Activated naive CD8-positive, alpha-beta T cell treated with anti-CD3 and anti-CD28 coated beads for 36 hours (primary cell): ENCODE results near the gene AUTS2. TPM values are rescaled to one million over a fixed set of nuclear protein-coding genes. Genes with fewer than 3 reads are reported as not detected.

Source experiments
- DNase-seq: peaks from one replicate; pipeline ENCODE4 v3.0.0; 2021
- H3K27ac Mint-ChIP-seq: one replicate; pipeline ENCODE4 v1.8.0; 2022; ENCODE audit warnings: mild to moderate bottlenecking, moderate library complexity, mixed read lengths
- H3K27me3 Mint-ChIP-seq: one replicate; pipeline ENCODE4 v1.8.0; 2022; ENCODE audit warnings: mild to moderate bottlenecking, mixed read lengths
- H3K36me3 Mint-ChIP-seq: one replicate; pipeline ENCODE4 v1.8.0; 2021; ENCODE audit warnings: mild to moderate bottlenecking, mixed read lengths
- H3K4me1 Mint-ChIP-seq: one replicate; pipeline ENCODE4 v1.8.0; 2021; ENCODE audit warnings: mixed read lengths
- H3K4me3 Mint-ChIP-seq: one replicate; pipeline ENCODE4 v1.8.0; 2022; ENCODE audit warnings: mild to moderate bottlenecking, moderate library complexity, mixed read lengths
- H3K9me3 Mint-ChIP-seq: one replicate; pipeline ENCODE4 v1.8.0; 2022; ENCODE audit warnings: mixed read lengths
- total RNA-seq, 2 experiments: library from RNA; stranded (reverse); gene quantifications; one replicate each; pipeline ENCODE4 v1.2.3, GENCODE V29; 2021

Gene AUTS2
- total RNA-seq, 2 experiments from 2014 or later = 0.58 to 0.78 TPM

GRCh38 chr7:69919426-69920111 lies 321.3 kb downstream of the AUTS2 start:
- H3K27ac Mint-ChIP-seq = no peak overlapping the region
- no peak for DNase-seq
- no peaks in the 10 kb centered on the region for H3K4me1 Mint-ChIP-seq
- H3K9me3 Mint-ChIP-seq = no peaks in the 10 kb centered on the region
- no peaks in the 10 kb centered on the region for H3K36me3 Mint-ChIP-seq
- no peaks in the 10 kb centered on the region for H3K27me3 Mint-ChIP-seq
- H3K4me3 Mint-ChIP-seq = no peak overlapping the region

- H3K36me3 Mint-ChIP-seq = no peaks in the 10 kb centered on the region
- H3K9me3 Mint-ChIP-seq = no peaks in the 10 kb centered on the region
- no peak overlapping the region for H3K27ac Mint-ChIP-seq
- no peaks in the 10 kb centered on the region for H3K27me3 Mint-ChIP-seq
- no peaks in the 10 kb centered on the region for H3K4me1 Mint-ChIP-seq
- DNase-seq = no peak
- H3K4me3 Mint-ChIP-seq = no peak overlapping the region
Observed at GRCh38 chr7:69920797-69921196, 322.5 kb downstream of the AUTS2 start.

DNA sequence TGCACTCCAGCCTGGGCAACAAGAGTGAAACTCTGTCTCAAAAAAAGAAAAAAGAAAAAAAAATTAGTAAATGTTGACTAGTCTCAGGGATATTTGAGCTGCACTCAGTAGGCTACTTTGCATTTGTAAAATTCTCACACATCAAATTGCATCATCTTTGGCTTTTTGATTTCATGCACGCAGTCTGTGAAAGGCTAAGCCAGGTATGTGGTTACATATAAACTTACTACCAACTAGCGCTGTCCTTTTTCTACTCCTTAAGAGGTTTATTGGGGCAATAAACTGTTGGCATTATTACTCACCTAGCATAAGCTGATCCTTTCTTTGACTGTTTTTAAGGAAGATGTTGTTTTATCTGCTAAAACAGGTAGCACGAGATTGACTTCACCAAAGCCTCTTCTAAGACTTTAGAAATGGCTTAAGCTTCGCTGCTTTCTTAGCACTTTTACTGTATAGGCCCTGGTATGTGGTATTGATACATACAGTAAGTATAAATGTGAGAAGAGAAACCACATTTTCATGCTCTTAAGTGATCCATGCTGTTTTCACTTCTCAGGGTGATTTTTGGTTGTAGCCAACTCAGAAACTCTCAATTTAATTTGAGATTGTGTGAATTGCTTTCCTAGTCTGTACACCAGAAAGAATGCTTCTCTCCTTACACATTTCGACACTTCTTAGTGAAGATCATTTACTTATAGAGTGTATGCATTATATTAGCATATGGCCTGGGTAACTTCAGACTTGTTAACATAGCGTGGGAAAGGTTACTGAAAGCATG lies 323.9 kb downstream of the AUTS2 start:
- H3K4me3 Mint-ChIP-seq = no peak overlapping the region
- no peak overlapping the region for H3K27ac Mint-ChIP-seq
- H3K4me1 Mint-ChIP-seq = no peaks in the 10 kb centered on the region
- H3K36me3 Mint-ChIP-seq = no peaks in the 10 kb centered on the region
- H3K27me3 Mint-ChIP-seq = no peaks in the 10 kb centered on the region
- DNase-seq = no peak
- H3K9me3 Mint-ChIP-seq = no peaks in the 10 kb centered on the region

DNA sequence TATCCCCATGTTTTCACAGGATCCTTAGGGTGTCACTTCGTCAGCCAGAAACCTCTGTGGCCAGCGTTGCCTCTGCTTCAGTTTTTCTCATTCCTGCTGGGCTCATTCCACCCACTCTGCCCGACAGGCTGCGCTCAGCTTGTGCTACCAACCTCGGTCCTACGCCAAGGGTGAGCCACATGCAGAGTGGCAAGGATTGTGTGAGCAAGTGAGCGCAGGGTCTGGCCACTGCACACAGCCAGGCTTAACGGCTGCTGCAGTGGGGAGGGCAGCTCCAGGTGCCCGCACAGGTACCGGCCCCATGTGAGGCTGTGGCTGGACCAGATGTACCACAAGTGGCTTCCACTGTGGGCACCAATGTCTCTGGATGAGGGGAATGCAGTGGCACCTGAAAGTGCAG lies 329.2 kb downstream of the AUTS2 start:
- no peak overlapping the region for H3K4me3 Mint-ChIP-seq
- no peak for DNase-seq
- H3K27ac Mint-ChIP-seq = no peak overlapping the region
- H3K36me3 Mint-ChIP-seq = no peaks in the 10 kb centered on the region
- H3K4me1 Mint-ChIP-seq = no peaks in the 10 kb centered on the region
- no peaks in the 10 kb centered on the region for H3K27me3 Mint-ChIP-seq
- no peaks in the 10 kb centered on the region for H3K9me3 Mint-ChIP-seq

- no peaks in the 10 kb centered on the region for H3K9me3 Mint-ChIP-seq
- H3K36me3 Mint-ChIP-seq = no peaks in the 10 kb centered on the region
- no peak for DNase-seq
- no peak overlapping the region for H3K27ac Mint-ChIP-seq
- H3K4me1 Mint-ChIP-seq = no peaks in the 10 kb centered on the region
- no peaks in the 10 kb centered on the region for H3K27me3 Mint-ChIP-seq
- no peak overlapping the region for H3K4me3 Mint-ChIP-seq
Observed at GRCh38 chr7:69928621-69929020, 330.3 kb downstream of the AUTS2 start.

DNA sequence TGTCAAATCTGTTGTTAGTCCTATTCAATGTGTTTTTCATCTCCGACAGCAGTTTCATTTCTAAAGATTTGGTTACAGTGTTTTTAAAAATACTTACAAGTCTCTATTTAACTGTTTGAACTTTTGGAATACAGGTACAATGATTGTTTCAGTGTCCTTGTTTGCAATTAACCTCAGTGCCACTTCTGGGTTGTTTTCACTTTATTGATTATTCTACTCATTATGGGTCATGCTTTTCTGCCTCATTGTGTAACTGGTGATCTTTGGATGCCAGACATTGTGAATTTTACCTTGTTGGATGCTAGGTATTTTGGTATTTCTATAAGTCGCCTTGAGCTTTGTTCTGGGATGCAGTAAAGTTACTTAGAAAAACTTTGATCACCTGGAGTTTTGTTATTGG lies 331.3 kb downstream of the AUTS2 start:
- no peaks in the 10 kb centered on the region for H3K27me3 Mint-ChIP-seq
- H3K36me3 Mint-ChIP-seq = no peaks in the 10 kb centered on the region
- no peaks in the 10 kb centered on the region for H3K9me3 Mint-ChIP-seq
- H3K4me3 Mint-ChIP-seq = no peak overlapping the region
- DNase-seq = no peak
- H3K4me1 Mint-ChIP-seq = no peaks in the 10 kb centered on the region
- no peak overlapping the region for H3K27ac Mint-ChIP-seq

DNA sequence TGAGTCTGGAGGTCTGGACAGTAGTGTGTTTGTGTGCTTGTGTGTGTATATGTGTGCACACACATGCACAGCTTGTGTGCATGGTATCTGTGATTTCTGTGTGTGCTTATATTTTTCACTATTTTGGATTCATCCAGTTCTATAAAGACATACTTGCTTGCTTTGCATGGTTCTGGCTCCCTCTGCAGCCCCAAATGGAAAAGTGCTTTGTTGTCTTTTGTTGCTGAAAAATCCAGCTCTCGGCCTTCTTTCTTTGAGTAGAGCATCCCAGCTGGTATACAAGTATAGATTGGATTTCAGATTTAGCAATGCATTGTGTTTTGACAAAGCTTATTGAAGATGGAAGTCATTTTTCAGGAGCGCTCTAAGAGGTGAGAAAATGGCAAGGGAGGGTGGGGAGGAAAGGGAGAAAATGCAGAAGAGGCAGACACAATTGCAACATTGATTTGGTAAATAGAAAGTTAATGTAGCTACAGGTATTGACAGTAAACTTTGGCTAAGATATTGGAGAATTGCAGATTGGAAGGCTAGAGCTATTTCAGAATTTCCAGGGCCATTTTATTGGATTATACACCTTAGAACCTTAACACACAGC lies 333.9 kb downstream of the AUTS2 start:
- Mint-ChIP-seq H3K9me3 (no peaks in the 10 kb centered on the region), H3K27me3 (no peaks in the 10 kb centered on the region), H3K4me1 (no peaks in the 10 kb centered on the region), H3K4me3 (no peak overlapping the region), H3K36me3 (no peaks in the 10 kb centered on the region), H3K27ac (no peak overlapping the region)
- DNase-seq = no peak

DNA sequence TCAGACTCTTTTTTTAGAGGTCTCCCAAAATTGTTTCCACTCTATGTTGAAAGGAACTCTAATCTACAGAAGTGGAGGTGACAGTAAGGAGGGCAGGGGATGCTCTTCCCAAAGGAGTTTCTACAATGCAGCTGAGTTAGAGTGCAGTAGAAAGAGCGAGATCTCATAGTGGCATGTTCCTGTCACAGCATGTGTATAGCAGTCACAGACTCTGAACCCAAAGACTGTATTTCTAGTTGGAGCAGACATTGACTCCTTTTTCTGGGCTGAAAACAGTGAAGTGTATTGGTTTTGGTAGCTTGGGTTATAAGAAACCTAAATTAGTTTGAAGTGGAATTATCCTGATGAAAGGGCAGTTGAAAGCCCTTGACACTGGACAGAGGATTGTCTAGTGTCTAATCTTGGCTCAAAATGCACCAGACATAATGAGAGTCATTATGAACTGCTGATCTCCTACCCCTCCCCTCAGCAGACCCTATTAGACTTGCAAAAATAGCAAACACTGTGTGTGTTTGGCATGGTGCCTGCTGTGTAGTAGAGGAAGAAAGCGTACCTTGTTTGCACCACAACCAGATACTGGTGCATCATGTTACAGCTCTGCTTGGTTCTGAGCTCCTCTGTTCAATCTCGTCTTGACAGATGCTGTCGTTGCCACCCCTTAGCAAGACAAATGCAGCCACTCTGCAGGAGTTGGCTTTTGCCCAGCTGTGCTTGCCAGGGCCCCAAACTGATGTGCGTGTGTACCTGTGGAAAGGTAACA lies 336.0 kb downstream of the AUTS2 start:
- H3K4me3 Mint-ChIP-seq = no peak overlapping the region
- no peaks in the 10 kb centered on the region for H3K27me3 Mint-ChIP-seq
- no peaks in the 10 kb centered on the region for H3K4me1 Mint-ChIP-seq
- no peak overlapping the region for H3K27ac Mint-ChIP-seq
- no peak for DNase-seq
- no peaks in the 10 kb centered on the region for H3K36me3 Mint-ChIP-seq
- no peaks in the 10 kb centered on the region for H3K9me3 Mint-ChIP-seq

- H3K4me1 Mint-ChIP-seq = no peaks in the 10 kb centered on the region
- H3K9me3 Mint-ChIP-seq = no peaks in the 10 kb centered on the region
- no peak overlapping the region for H3K27ac Mint-ChIP-seq
Observed at GRCh38 chr7:69935107-69935506, 336.8 kb downstream of the AUTS2 start.

DNA sequence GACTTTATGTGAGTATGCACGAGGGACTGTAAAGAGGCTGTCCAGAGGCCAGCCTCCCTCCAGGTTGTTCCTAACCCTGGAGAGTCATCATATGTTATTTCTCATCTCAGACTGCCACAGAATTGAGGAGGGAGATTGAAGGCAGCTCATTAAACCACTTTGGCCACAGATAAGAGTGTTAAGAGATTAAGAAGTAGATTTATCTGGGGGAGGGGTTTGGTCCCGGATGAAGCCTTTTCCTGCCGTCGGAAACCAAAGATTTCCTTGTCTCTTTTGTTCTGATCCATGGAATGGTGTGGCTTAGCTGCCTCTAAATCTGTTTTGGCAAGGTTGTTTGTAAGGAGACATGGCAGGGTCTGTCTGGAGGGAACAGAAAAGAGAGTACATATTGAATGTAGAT lies 338.8 kb downstream of the AUTS2 start:
- H3K9me3 Mint-ChIP-seq = no peaks in the 10 kb centered on the region
- H3K4me3 Mint-ChIP-seq = no peak overlapping the region
- no peak overlapping the region for H3K27ac Mint-ChIP-seq
- no peaks in the 10 kb centered on the region for H3K36me3 Mint-ChIP-seq
- H3K4me1 Mint-ChIP-seq = peaks cover 2% of the 10 kb centered on the region
- H3K27me3 Mint-ChIP-seq = no peaks in the 10 kb centered on the region
- DNase-seq = no peak

More at GRCh38 chr7:69935107-69935506, 336.8 kb downstream of the AUTS2 start:
- no peaks in the 10 kb centered on the region for H3K27me3 Mint-ChIP-seq
- DNase-seq = no peak
- no peaks in the 10 kb centered on the region for H3K36me3 Mint-ChIP-seq
- no peak overlapping the region for H3K4me3 Mint-ChIP-seq

DNA sequence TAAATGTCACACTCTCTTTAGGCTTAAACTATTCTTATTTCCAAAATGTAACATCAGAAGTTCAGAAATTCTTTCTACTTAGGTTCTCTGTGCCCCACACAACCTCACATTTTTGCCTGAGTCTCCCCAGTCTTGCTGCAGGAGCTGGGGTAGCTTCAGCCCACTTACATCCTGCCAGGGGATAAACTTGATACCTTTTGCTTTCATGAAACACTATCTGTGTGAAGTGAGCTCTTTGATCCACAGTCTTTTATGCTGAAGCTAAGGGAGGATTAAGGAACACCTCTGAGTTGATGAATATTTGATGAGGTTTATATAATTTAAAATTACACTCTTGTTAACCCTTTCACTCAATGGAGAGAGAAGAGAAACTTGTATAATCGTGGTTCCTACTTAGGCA lies 341.0 kb downstream of the AUTS2 start:
- H3K36me3 Mint-ChIP-seq = no peaks in the 10 kb centered on the region
- H3K27ac Mint-ChIP-seq = no peak overlapping the region
- DNase-seq = no peak
- no peak overlapping the region for H3K4me3 Mint-ChIP-seq
- H3K9me3 Mint-ChIP-seq = no peaks in the 10 kb centered on the region
- no peaks in the 10 kb centered on the region for H3K27me3 Mint-ChIP-seq
- H3K4me1 Mint-ChIP-seq = peaks cover 2% of the 10 kb centered on the region

- Mint-ChIP-seq H3K4me3 (no peak overlapping the region), H3K9me3 (no peaks in the 10 kb centered on the region), H3K27ac (no peak overlapping the region), H3K4me1 (peaks cover 2% of the 10 kb centered on the region), H3K27me3 (no peaks in the 10 kb centered on the region), H3K36me3 (no peaks in the 10 kb centered on the region)
- no peak for DNase-seq
Observed at GRCh38 chr7:69941077-69941651, 342.9 kb downstream of the AUTS2 start.

DNA sequence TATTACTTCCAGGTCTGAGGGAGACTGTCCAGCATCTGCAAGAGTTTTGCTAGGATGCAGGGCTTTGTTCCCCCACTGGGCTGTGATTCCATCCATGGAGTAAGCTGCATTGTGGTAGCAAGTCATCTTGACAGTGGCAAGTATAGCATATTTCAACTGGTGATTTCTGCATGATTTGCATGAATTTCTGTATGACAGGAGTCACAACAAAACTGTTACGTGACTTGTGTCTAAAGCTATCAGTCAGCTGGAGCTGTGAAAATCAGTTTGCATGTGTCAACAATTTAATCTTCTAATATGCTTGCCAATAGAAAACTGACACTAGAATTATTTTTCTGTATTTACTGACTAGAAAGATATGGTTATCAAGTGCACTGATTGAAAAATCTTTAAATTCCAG lies 344.3 kb downstream of the AUTS2 start:
- peaks cover 2% of the 10 kb centered on the region for H3K4me1 Mint-ChIP-seq
- no peak for DNase-seq
- H3K27me3 Mint-ChIP-seq = no peaks in the 10 kb centered on the region
- no peak overlapping the region for H3K27ac Mint-ChIP-seq
- no peak overlapping the region for H3K4me3 Mint-ChIP-seq
- H3K36me3 Mint-ChIP-seq = no peaks in the 10 kb centered on the region
- H3K9me3 Mint-ChIP-seq = no peaks in the 10 kb centered on the region

- H3K36me3 Mint-ChIP-seq = no peaks in the 10 kb centered on the region
- H3K4me1 Mint-ChIP-seq = no peaks in the 10 kb centered on the region
- H3K9me3 Mint-ChIP-seq = no peaks in the 10 kb centered on the region
- DNase-seq = no peak
- no peak overlapping the region for H3K27ac Mint-ChIP-seq
- H3K27me3 Mint-ChIP-seq = no peaks in the 10 kb centered on the region
- H3K4me3 Mint-ChIP-seq = no peak overlapping the region
Observed at GRCh38 chr7:69946901-69947300, 348.6 kb downstream of the AUTS2 start.

GRCh38 chr7:69947998-69948397 lies 349.7 kb downstream of the AUTS2 start:
- Mint-ChIP-seq H3K4me1 (no peaks in the 10 kb centered on the region), H3K27ac (no peak overlapping the region), H3K27me3 (no peaks in the 10 kb centered on the region), H3K9me3 (no peaks in the 10 kb centered on the region), H3K4me3 (no peak overlapping the region), H3K36me3 (no peaks in the 10 kb centered on the region)
- DNase-seq = no peak
